ENCODE measurements around the gene VIPR2. TPM values are rescaled to one million over a fixed set of nuclear protein-coding genes. Genes with fewer than 3 reads are reported as not detected.

VIPR2 gene
- total and polyA plus RNA-seq, 2 of the 13 experiments (the other 11 are each of a cell fraction or from before 2014, with no cell fraction given) = not detected

DNA sequence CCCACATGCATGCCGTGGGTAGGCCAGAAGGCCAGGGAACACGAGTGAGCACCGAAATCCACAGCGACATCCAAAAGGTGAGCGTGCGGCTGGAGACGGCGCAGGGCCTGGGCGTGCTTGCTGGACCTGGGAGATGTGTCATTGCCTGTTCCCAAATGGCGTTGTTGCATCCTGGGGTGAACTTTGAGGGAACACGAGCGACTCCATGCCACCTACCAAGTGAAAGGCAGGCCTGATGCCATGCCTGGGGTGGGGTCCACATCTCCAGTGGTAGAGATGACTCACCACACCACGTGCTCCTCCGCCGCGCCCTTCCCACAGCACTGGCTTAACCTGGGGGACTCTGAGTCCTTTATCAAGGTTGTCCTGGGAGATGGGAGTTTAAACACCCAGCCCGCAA, 24.7 kb upstream of the VIPR2 start:
- FAIRE-seq = no peak
- H3K27me3 ChIP-seq (ENCODE audit: control insufficient read depth in 1 of 2, insufficient read depth in 2 of 2, low read length in 2 of 2) = peaks cover 2 to 19% of the 10 kb centered on the region in 2 experiments; a peak in 2 of 5 replicates

GRCh38 chr7:159167139-159167538, 22.5 kb upstream of the VIPR2 start:
- intact Hi-C loops (cut with micrococcal nuclease; ENCODE audit: unreplicated experiment) (no loop called here), in situ Hi-C loops (cut with HindIII; ENCODE audit: extremely low pct_ligation_motif_present, low pct_unique_long_range_greater_than_20kb) (no loop called here)
- WGBS (ENCODE audit: low lambda C conversion rate) = 70% methylated on average over 11 of the region's 15 CpGs
- Histone ChIP-seq H3K4me1 (ENCODE audit: insufficient read depth, low read length) (no peaks in the 10 kb centered on the region), H3K9me3 (ENCODE audit: low read length) (peaks cover 4% of the 10 kb centered on the region; the same call in 1 of the 2 replicates), H3K4me2 (ENCODE audit: low read depth, low read length) (no peak overlapping the region), H3K27ac (ENCODE audit: extremely low read length, insufficient read depth, low read length) (no peak overlapping the region), H3K79me2 (ENCODE audit: insufficient read depth, low read length) (no peaks in the 10 kb centered on the region), H3K4me3 (replicated peaks in 1 of 3; ENCODE audit: insufficient read depth in 1 of 3, low read depth in 2 of 3, low read length in 3 of 3) (no peak overlapping the region), H3K27me3 (ENCODE audit: control insufficient read depth in 1 of 2, insufficient read depth in 2 of 2, low read length in 2 of 2) (peaks cover 2 to 14% of the 10 kb centered on the region in 2 experiments; a peak in 2 of 5 replicates), H4K20me1 (ENCODE audit: insufficient read depth, low read length) (no peaks in the 10 kb centered on the region), H2AFZ (ENCODE audit: low read length) (no peak overlapping the region), H3K36me3 (replicated peaks in 1 of 2; ENCODE audit: control insufficient read depth in 1 of 2, insufficient read depth in 2 of 2, low read length in 2 of 2) (no peaks in the 10 kb centered on the region), H3K9ac (ENCODE audit: insufficient read depth, low read depth, low read length) (no peak overlapping the region)
- DNase-seq (ENCODE audit: low spot score) = no peak
- no TSS peak for BruUV-seq (replicated peaks)
- no peak for ATAC-seq
- TF ChIP-seq ZBTB33 (CRISPR knock-in tag; IDR thresholded peaks at IDR 0.05) (peak; percentile 21; the same call in 1 of the 2 replicates), MNT (IDR thresholded peaks at IDR 0.05) (no peak)
- no peak for FAIRE-seq
- POLR2A ChIA-PET = no interaction called here
- CTCF ChIA-PET (ENCODE audit: low intra/inter-chr PET ratio, low total read pairs) = no interaction called here

More for the DNA sequence above, 24.7 kb upstream of the VIPR2 start:
- no peak overlapping the region for H2AFZ ChIP-seq (ENCODE audit: low read length)
- no peak overlapping the region for H3K27ac ChIP-seq (ENCODE audit: extremely low read length, insufficient read depth, low read length)
- ATAC-seq (no peak), DNase-seq (ENCODE audit: low spot score) (no peak)
- H3K9ac ChIP-seq (ENCODE audit: insufficient read depth, low read depth, low read length) = no peak overlapping the region
- no TSS peak for BruUV-seq (replicated peaks)
- intact Hi-C loops (cut with micrococcal nuclease; ENCODE audit: unreplicated experiment) (no loop called here), in situ Hi-C loops (cut with HindIII; ENCODE audit: extremely low pct_ligation_motif_present, low pct_unique_long_range_greater_than_20kb) (no loop called here)
- no peak overlapping the region for H3K4me3 ChIP-seq (replicated peaks in 1 of 3; ENCODE audit: insufficient read depth in 1 of 3, low read depth in 2 of 3, low read length in 3 of 3)
- ChIA-PET CTCF (ENCODE audit: low intra/inter-chr PET ratio, low total read pairs) (no interaction called here), POLR2A (no interaction called here)
- H3K4me2 ChIP-seq (ENCODE audit: low read depth, low read length) = no peak overlapping the region
- H3K4me1 ChIP-seq (ENCODE audit: insufficient read depth, low read length) = no peaks in the 10 kb centered on the region
- peaks cover 4% of the 10 kb centered on the region; the same call in 1 of the 2 replicates for H3K9me3 ChIP-seq (ENCODE audit: low read length)
- no peak for TF ChIP-seq ZNF383 (CRISPR knock-in tag; IDR thresholded peaks at IDR 0.05; ENCODE audit: borderline replicate concordance)
- no peak for TF ChIP-seq ZNF709 (CRISPR knock-in tag; IDR thresholded peaks at IDR 0.05)
- H3K79me2 ChIP-seq (ENCODE audit: insufficient read depth, low read length) = no peaks in the 10 kb centered on the region
- no peaks in the 10 kb centered on the region for H3K36me3 ChIP-seq (replicated peaks in 1 of 2; ENCODE audit: control insufficient read depth in 1 of 2, insufficient read depth in 2 of 2, low read length in 2 of 2)
- no peaks in the 10 kb centered on the region for H4K20me1 ChIP-seq (ENCODE audit: insufficient read depth, low read length)
- WGBS (ENCODE audit: low lambda C conversion rate) = 70% methylated on average over 14 of the region's 17 CpGs
